Peyer's patch (tissue), 4 donors: ENCODE results near the gene NHLRC2. TPM values are rescaled to one million over a fixed set of nuclear protein-coding genes. Genes with fewer than 3 reads are reported as not detected.

Experiments
- DNase-seq, 3 donors: peaks; one replicate each; pipeline ENCODE4 v3.0.0-alpha.2; 2017 to 2019
- H3K27ac ChIP-seq, 4 donors: fragments of 200-600 bp; sonication (generic); one replicate each; pipeline ENCODE4 v1.5.1; 2016 to 2019
- H3K27me3 ChIP-seq, 2 donors: fragments of 200-600 bp; sonication (generic); one replicate each; pipeline ENCODE4 v1.5.1; 2019
- H3K36me3 ChIP-seq, 3 donors: fragments of 200-600 bp; sonication (generic); one replicate each; pipeline ENCODE4 v1.5.1; 2016 to 2019
- H3K4me1 ChIP-seq, 4 donors: fragments of 200-600 bp; sonication (generic); one replicate each; pipeline ENCODE4 v1.5.1; 2016 to 2019
- H3K4me3 ChIP-seq, 4 donors: fragments of 200-600 bp; sonication (generic); 1 replicate in 3 of 4; 2 replicates in 1 of 4; pipeline ENCODE4 v1.5.1; 2016 to 2019; ENCODE audit warnings: mild to moderate bottlenecking in 1 of 4
- H3K9me3 ChIP-seq, 4 donors: fragments of 200-600 bp; sonication (generic); one replicate each; pipeline ENCODE4 v1.5.1; 2016 to 2019; ENCODE audit warnings: mild to moderate bottlenecking in 1 of 4
- CTCF ChIP-seq, 6 experiments: fragments of 450-650 bp in 4 of 6; fragments of 200-600 bp in 2 of 6; sonication (generic) in 1 of 6; IDR thresholded peaks; one replicate each; pipeline ENCODE4 v1.5.1; 2017 to 2019; ENCODE audit warnings: antibody characterized with exemption in 6 of 6, mild to moderate bottlenecking in 3 of 6, moderate library complexity in 1 of 6
- POLR2A ChIP-seq, 2 donors: fragments of 450-650 bp; IDR thresholded peaks; one replicate each; pipeline ENCODE4 v1.5.1; 2017; ENCODE audit warnings: antibody characterized with exemption in 2 of 2, mild to moderate bottlenecking in 2 of 2, moderate library complexity in 2 of 2
- total RNA-seq, 4 donors: library from RNA; depleted of rRNA; stranded (reverse); fragments of >200 nt; gene quantifications; one replicate each; pipeline ENCODE4 v1.1.0, GENCODE V29; 2016

NHLRC2 gene
- total RNA-seq, 4 donors from 2014 or later, result 53.8 to 185 (median 70.1) TPM

GRCh38 chr10:113875212-113875611 lies 20.8 kb downstream of the NHLRC2 start:
- no peak overlapping the region for H3K27ac ChIP-seq

GRCh38 chr10:113876461-113876860 lies 22.0 kb downstream of the NHLRC2 start:
- Histone ChIP-seq H3K9me3 (no peaks in the 10 kb centered on the region), H3K4me1 (no peaks in the 10 kb centered on the region), H3K27me3 (no peaks in the 10 kb centered on the region), H3K36me3 (peaks cover 0 to 11% (median 0%) of the 10 kb centered on the region in 3 donors), H3K4me3 (no peak overlapping the region), H3K27ac (no peak overlapping the region)
- TF ChIP-seq CTCF (IDR thresholded peaks at IDR 0.05), result no peak
- no peak for TF ChIP-seq POLR2A (IDR thresholded peaks at IDR 0.05)
- no peak for DNase-seq

More at GRCh38 chr10:113875212-113875611, 20.8 kb downstream of the NHLRC2 start:
- DNase-seq, result no peak
- H3K4me3 ChIP-seq, result no peak overlapping the region
- TF ChIP-seq CTCF (IDR thresholded peaks at IDR 0.05) (no peak), POLR2A (IDR thresholded peaks at IDR 0.05) (no peak)
- H3K9me3 ChIP-seq, result no peaks in the 10 kb centered on the region
- H3K4me1 ChIP-seq, result no peaks in the 10 kb centered on the region
- peaks cover 0 to 11% (median 0%) of the 10 kb centered on the region in 3 donors for H3K36me3 ChIP-seq
- no peaks in the 10 kb centered on the region for H3K27me3 ChIP-seq

- TF ChIP-seq CTCF (IDR thresholded peaks at IDR 0.05) (no peak), POLR2A (IDR thresholded peaks at IDR 0.05) (no peak)
Measured at GRCh38 chr10:113879691-113880090, 25.2 kb downstream of the NHLRC2 start.

GRCh38 chr10:113880236-113880635 lies 25.8 kb downstream of the NHLRC2 start:
- TF ChIP-seq CTCF (IDR thresholded peaks at IDR 0.05) (no peak), POLR2A (IDR thresholded peaks at IDR 0.05) (no peak)
- no peak overlapping the region for H3K27ac ChIP-seq
- H3K4me3 ChIP-seq, result no peak overlapping the region

More at GRCh38 chr10:113879691-113880090, 25.2 kb downstream of the NHLRC2 start:
- Histone ChIP-seq H3K4me3 (no peak overlapping the region), H3K9me3 (no peaks in the 10 kb centered on the region), H3K27ac (no peak overlapping the region), H3K36me3 (peaks cover 0 to 22% (median 0%) of the 10 kb centered on the region in 3 donors), H3K27me3 (no peaks in the 10 kb centered on the region), H3K4me1 (no peaks in the 10 kb centered on the region)
- DNase-seq, result no peak

GRCh38 chr10:113882240-113882639 lies 27.8 kb downstream of the NHLRC2 start:
- Histone ChIP-seq H3K27me3 (no peaks in the 10 kb centered on the region), H3K4me3 (no peak overlapping the region), H3K36me3 (peaks cover 0 to 17% (median 0%) of the 10 kb centered on the region in 3 donors), H3K27ac (no peak overlapping the region), H3K9me3 (no peaks in the 10 kb centered on the region), H3K4me1 (no peaks in the 10 kb centered on the region)
- TF ChIP-seq CTCF (IDR thresholded peaks at IDR 0.05) (no peak), POLR2A (IDR thresholded peaks at IDR 0.05) (no peak)
- no peak for DNase-seq

More at GRCh38 chr10:113880236-113880635, 25.8 kb downstream of the NHLRC2 start:
- no peak for DNase-seq
- H3K4me1 ChIP-seq, result no peaks in the 10 kb centered on the region
- no peaks in the 10 kb centered on the region for H3K27me3 ChIP-seq
- H3K36me3 ChIP-seq, result peaks cover 0 to 26% (median 0%) of the 10 kb centered on the region in 3 donors
- no peaks in the 10 kb centered on the region for H3K9me3 ChIP-seq

GRCh38 chr10:113889911-113890310 lies 35.5 kb downstream of the NHLRC2 start:
- Histone ChIP-seq H3K36me3 (peaks cover 0 to 5% (median 0%) of the 10 kb centered on the region in 3 donors), H3K27me3 (no peaks in the 10 kb centered on the region), H3K27ac (no peak overlapping the region), H3K9me3 (no peaks in the 10 kb centered on the region), H3K4me1 (no peaks in the 10 kb centered on the region), H3K4me3 (no peak overlapping the region)
- TF ChIP-seq POLR2A (IDR thresholded peaks at IDR 0.05) (no peak), CTCF (IDR thresholded peaks at IDR 0.05) (no peak)
- no peak for DNase-seq
